GM19351 (cell line): ENCODE data around the gene DNA2.

Experiments
- ATAC-seq: cut with Tn5 transposase; IDR thresholded peaks from one replicate; pipeline ENCODE4 v1.9.1; 2021; ENCODE audit warnings: mild to moderate bottlenecking, moderate library complexity; ENCODE audit not compliant: unreplicated experiment

DNA2 gene

GRCh38 chr10:68364101-68364886, 107.5 kb downstream of the DNA2 start:
- ATAC-seq: no peak
